Subcutaneous abdominal adipose tissue (tissue), 5 donors: ENCODE data around the gene NHS.

ENCODE experiments used
- H3K27ac ChIP-seq: one replicate; pipeline ENCODE4 v1.7.0; 2013; ENCODE audit warnings: low read depth, mild to moderate bottlenecking, inconsistent platforms, low read length, moderate library complexity
- H3K27me3 ChIP-seq, 5 donors: one replicate each; pipeline ENCODE4 v1.7.0; 2013; ENCODE audit warnings: low read length in 5 of 5, inconsistent platforms in 1 of 5; ENCODE audit not compliant: control insufficient read depth in 5 of 5, insufficient read depth in 4 of 5
- H3K36me3 ChIP-seq, 5 donors: one replicate each; pipeline ENCODE4 v1.7.0; 2013; ENCODE audit warnings: low read length in 5 of 5; ENCODE audit not compliant: control insufficient read depth in 5 of 5, insufficient read depth in 5 of 5
- H3K4me1 ChIP-seq, 5 donors: one replicate each; pipeline ENCODE4 v1.7.0; 2013; ENCODE audit warnings: low read length in 5 of 5, mild to moderate bottlenecking in 3 of 5, moderate library complexity in 1 of 5; ENCODE audit not compliant: control insufficient read depth in 5 of 5, insufficient read depth in 5 of 5
- H3K4me3 ChIP-seq, 5 donors: one replicate each; pipeline ENCODE4 v1.7.0; 2013; ENCODE audit warnings: low read length in 5 of 5, low read depth in 1 of 5
- H3K9ac ChIP-seq, 5 donors: one replicate each; pipeline ENCODE4 v1.7.0; 2013; ENCODE audit warnings: low read length in 5 of 5, mild to moderate bottlenecking in 4 of 5, moderate library complexity in 3 of 5
- H3K9me3 ChIP-seq, 5 donors: one replicate each; pipeline ENCODE4 v1.7.0; 2013; ENCODE audit warnings: low read length in 5 of 5; ENCODE audit not compliant: control insufficient read depth in 5 of 5
- donor health status: healthy.
- donor health status: healthy.
- donor health status: healthy.
- donor health status: healthy.
- donor health status: healthy.

The NHS gene

GRCh38 chrX:17374619-17375366 is at the start of gene NHS:
Gene NHS (plus strand): TSS chrX:17375200. CDS start chrX:17375758, 558 bp downstream.
- H3K27ac ChIP-seq = peak within 1 kb of the TSS; percentile 37
- no peaks in the 10 kb centered on the region for H3K36me3 ChIP-seq
- H3K4me3 ChIP-seq = peak within 1 kb of the TSS; percentile 60 to 81 (median 68)
- H3K9ac ChIP-seq = peak within 1 kb of the TSS in 2 of 5 donors; percentile 51 to 74
- H3K4me1 ChIP-seq = peaks cover 0 to 30% (median 21%) of the 10 kb centered on the region in 5 donors
- H3K27me3 ChIP-seq = peaks cover 4 to 20% (median 9%) of the 10 kb centered on the region in 5 donors
- H3K9me3 ChIP-seq = peaks cover 0 to 2% (median 0%) of the 10 kb centered on the region in 5 donors

GRCh38 chrX:17328837-17329236 is 46.2 kb upstream of the NHS start:
- no peak overlapping the region for H3K27ac ChIP-seq
- no peaks in the 10 kb centered on the region for H3K27me3 ChIP-seq
- no peaks in the 10 kb centered on the region for H3K4me1 ChIP-seq
- no peaks in the 10 kb centered on the region for H3K36me3 ChIP-seq
- no peak overlapping the region for H3K9ac ChIP-seq
- H3K9me3 ChIP-seq = no peaks in the 10 kb centered on the region
- no peak overlapping the region for H3K4me3 ChIP-seq

GRCh38 chrX:17336377-17336776 is 38.6 kb upstream of the NHS start:
- peaks cover 0 to 8% (median 3%) of the 10 kb centered on the region in 5 donors for H3K27me3 ChIP-seq
- no peak overlapping the region for H3K4me3 ChIP-seq
- no peaks in the 10 kb centered on the region for H3K4me1 ChIP-seq
- H3K9ac ChIP-seq = no peak overlapping the region
- H3K9me3 ChIP-seq = no peaks in the 10 kb centered on the region
- H3K27ac ChIP-seq = no peak overlapping the region
- H3K36me3 ChIP-seq = no peaks in the 10 kb centered on the region

GRCh38 chrX:17355976-17356375 is 19.0 kb upstream of the NHS start:
- peaks cover 0 to 2% (median 0%) of the 10 kb centered on the region in 5 donors for H3K27me3 ChIP-seq
- no peak overlapping the region for H3K27ac ChIP-seq
- no peak overlapping the region for H3K9ac ChIP-seq
- no peak overlapping the region for H3K4me3 ChIP-seq
- peaks cover 0 to 8% (median 3%) of the 10 kb centered on the region in 5 donors for H3K9me3 ChIP-seq
- H3K4me1 ChIP-seq = peaks cover 0 to 8% (median 0%) of the 10 kb centered on the region in 5 donors
- no peaks in the 10 kb centered on the region for H3K36me3 ChIP-seq

GRCh38 chrX:17359500-17359899 is 15.5 kb upstream of the NHS start:
- H3K27ac ChIP-seq = no peak overlapping the region

GRCh38 chrX:17361620-17362019 is 13.4 kb upstream of the NHS start:
- no peak overlapping the region for H3K9ac ChIP-seq
- H3K27ac ChIP-seq = no peak overlapping the region
- no peak overlapping the region for H3K4me3 ChIP-seq
- no peaks in the 10 kb centered on the region for H3K36me3 ChIP-seq
- peaks cover 0 to 6% (median 0%) of the 10 kb centered on the region in 5 donors for H3K27me3 ChIP-seq
- peaks cover 0 to 8% (median 0%) of the 10 kb centered on the region in 5 donors for H3K4me1 ChIP-seq
- H3K9me3 ChIP-seq = no peaks in the 10 kb centered on the region

More at GRCh38 chrX:17359500-17359899, 15.5 kb upstream of the NHS start:
- no peaks in the 10 kb centered on the region for H3K9me3 ChIP-seq
- H3K9ac ChIP-seq = no peak overlapping the region
- no peaks in the 10 kb centered on the region for H3K36me3 ChIP-seq
- H3K4me1 ChIP-seq = peaks cover 0 to 8% (median 0%) of the 10 kb centered on the region in 5 donors
- H3K27me3 ChIP-seq = peaks cover 0 to 6% (median 0%) of the 10 kb centered on the region in 5 donors
- H3K4me3 ChIP-seq = no peak overlapping the region

GRCh38 chrX:17368002-17368401 is 7.0 kb upstream of the NHS start:
- no peaks in the 10 kb centered on the region for H3K36me3 ChIP-seq
- H3K4me3 ChIP-seq = no peak overlapping the region
- no peak overlapping the region for H3K27ac ChIP-seq
- H3K9me3 ChIP-seq = no peaks in the 10 kb centered on the region
- H3K4me1 ChIP-seq = no peaks in the 10 kb centered on the region
- H3K9ac ChIP-seq = no peak overlapping the region
- peaks cover 0 to 8% (median 0%) of the 10 kb centered on the region in 5 donors for H3K27me3 ChIP-seq

GRCh38 chrX:17369309-17369708 is 5.7 kb upstream of the NHS start:
- Histone ChIP-seq H3K9ac (no peak overlapping the region), H3K27me3 (peaks cover 0 to 8% (median 0%) of the 10 kb centered on the region in 5 donors), H3K4me3 (no peak overlapping the region), H3K4me1 (peaks cover 0 to 2% (median under 1%) of the 10 kb centered on the region in 5 donors), H3K27ac (no peak overlapping the region), H3K9me3 (no peaks in the 10 kb centered on the region), H3K36me3 (no peaks in the 10 kb centered on the region)

- Histone ChIP-seq H3K27me3 (peaks cover 0 to 11% (median 0%) of the 10 kb centered on the region in 5 donors), H3K9me3 (peaks cover 0 to 2% (median 0%) of the 10 kb centered on the region in 5 donors), H3K4me3 (no peak overlapping the region), H3K36me3 (no peaks in the 10 kb centered on the region), H3K27ac (no peak overlapping the region), H3K4me1 (peaks cover 0 to 6% (median 4%) of the 10 kb centered on the region in 5 donors), H3K9ac (no peak overlapping the region)
Measured at GRCh38 chrX:17370191-17370590, 4.8 kb upstream of the NHS start.

GRCh38 chrX:17372052-17372451 is 2.9 kb upstream of the NHS start:
- Histone ChIP-seq H3K4me1 (peaks cover 0 to 21% (median 13%) of the 10 kb centered on the region in 5 donors), H3K36me3 (no peaks in the 10 kb centered on the region), H3K9ac (no peak overlapping the region), H3K27ac (no peak overlapping the region), H3K4me3 (no peak overlapping the region), H3K9me3 (peaks cover 0 to 2% (median 0%) of the 10 kb centered on the region in 5 donors), H3K27me3 (peaks cover 0 to 16% (median 0%) of the 10 kb centered on the region in 5 donors)
